ENCODE measurements around the gene TRIM7. TPM values are rescaled to one million over a fixed set of nuclear protein-coding genes. Genes with fewer than 3 reads are reported as not detected.

The TRIM7 gene
- total RNA-seq, 1 donor from 2014 or later = not detected

DNA sequence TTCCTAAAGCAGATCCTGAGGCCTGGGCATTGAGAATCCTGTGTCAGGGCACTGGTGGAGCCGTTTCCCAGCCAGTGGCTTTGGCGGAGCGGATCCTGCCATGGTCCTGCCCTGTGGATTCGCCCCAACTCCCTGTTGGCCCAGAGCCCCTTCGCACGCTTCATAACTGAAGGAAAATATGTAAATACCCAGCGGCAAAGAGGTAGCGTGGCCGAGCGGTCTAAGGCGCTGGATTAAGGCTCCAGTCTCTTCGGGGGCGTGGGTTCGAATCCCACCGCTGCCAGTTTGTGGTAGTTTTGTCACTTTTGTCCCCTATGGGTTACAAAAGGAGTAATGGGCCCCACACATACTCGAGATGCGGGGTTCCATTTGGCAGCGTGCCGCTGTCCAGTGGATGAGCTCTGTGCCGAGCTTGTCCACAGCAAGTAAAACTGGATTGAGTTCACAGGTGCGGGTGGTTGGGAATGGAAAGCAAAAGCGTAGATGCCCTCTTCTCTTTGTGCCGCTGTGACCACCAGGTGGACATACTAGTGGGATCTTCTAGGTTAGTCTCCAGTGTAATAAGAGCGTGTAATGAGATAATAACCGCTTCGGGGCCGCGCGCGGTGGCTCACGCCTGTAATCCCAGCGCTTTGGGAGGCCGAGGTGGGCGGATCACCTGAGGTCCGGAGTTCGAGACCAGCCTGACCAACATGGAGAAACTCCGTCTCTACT lies 17.3 kb downstream of the TRIM7 start:
- H3K4me3 Mint-ChIP-seq = peak overlapping the region; percentile 99
- peaks cover 18% of the 10 kb centered on the region for H3K36me3 Mint-ChIP-seq (ENCODE audit: low read depth)
- H3K27ac Mint-ChIP-seq (ENCODE audit: unreplicated experiment) = peak overlapping the region; percentile 94
- peak; percentile 80 for DNase-seq (ENCODE audit: low read depth, low spot score)
- peaks cover 57% of the 10 kb centered on the region for H3K27me3 Mint-ChIP-seq (ENCODE audit: low read depth)
- peaks cover 5% of the 10 kb centered on the region for H3K9me3 Mint-ChIP-seq
- TF ChIP-seq, protein P1, sequence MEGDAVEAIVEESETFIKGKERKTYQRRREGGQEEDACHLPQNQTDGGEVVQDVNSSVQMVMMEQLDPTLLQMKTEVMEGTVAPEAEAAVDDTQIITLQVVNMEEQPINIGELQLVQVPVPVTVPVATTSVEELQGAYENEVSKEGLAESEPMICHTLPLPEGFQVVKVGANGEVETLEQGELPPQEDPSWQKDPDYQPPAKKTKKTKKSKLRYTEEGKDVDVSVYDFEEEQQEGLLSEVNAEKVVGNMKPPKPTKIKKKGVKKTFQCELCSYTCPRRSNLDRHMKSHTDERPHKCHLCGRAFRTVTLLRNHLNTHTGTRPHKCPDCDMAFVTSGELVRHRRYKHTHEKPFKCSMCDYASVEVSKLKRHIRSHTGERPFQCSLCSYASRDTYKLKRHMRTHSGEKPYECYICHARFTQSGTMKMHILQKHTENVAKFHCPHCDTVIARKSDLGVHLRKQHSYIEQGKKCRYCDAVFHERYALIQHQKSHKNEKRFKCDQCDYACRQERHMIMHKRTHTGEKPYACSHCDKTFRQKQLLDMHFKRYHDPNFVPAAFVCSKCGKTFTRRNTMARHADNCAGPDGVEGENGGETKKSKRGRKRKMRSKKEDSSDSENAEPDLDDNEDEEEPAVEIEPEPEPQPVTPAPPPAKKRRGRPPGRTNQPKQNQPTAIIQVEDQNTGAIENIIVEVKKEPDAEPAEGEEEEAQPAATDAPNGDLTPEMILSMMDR (conservative IDR thresholded peaks at IDR 0.05) = peak; percentile 53
- H3K4me1 Mint-ChIP-seq = peaks cover 47% of the 10 kb centered on the region

DNA sequence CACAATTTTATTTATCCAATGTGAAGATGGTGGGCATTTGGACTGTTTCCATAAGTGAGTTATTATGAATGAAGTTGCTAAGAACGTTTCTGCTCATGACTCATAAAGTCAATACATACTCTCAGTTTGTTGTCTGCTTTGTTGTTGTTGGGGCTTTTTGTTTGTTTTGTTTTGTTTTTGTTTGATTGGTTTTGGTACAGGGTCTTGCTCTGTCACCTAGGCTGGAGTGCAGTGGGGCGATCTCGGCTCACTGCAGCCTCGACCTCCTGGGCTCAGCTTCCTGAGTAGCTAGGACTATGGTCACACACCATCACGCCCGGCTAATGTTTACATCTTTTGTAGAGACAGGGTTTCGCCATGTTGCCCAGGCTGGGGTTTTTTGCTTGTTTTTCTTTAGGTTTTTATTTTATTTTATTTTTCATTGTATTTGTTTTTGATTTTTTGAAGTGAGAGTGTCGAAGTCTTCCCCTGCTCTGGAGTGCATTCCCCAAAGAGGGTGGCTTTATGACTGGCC lies 18.0 kb downstream of the TRIM7 start:
- TF ChIP-seq, protein P1 (conservative IDR thresholded peaks at IDR 0.05) = no peak
- Mint-ChIP-seq H3K36me3 (ENCODE audit: low read depth) (peaks cover 18% of the 10 kb centered on the region), H3K9me3 (peaks cover 5% of the 10 kb centered on the region), H3K4me3 (peak overlapping the region; percentile 99), H3K27me3 (ENCODE audit: low read depth) (peaks cover 52% of the 10 kb centered on the region), H3K27ac (ENCODE audit: unreplicated experiment) (no peak overlapping the region), H3K4me1 (peaks cover 42% of the 10 kb centered on the region)
- DNase-seq (ENCODE audit: low read depth, low spot score) = no peak

DNA sequence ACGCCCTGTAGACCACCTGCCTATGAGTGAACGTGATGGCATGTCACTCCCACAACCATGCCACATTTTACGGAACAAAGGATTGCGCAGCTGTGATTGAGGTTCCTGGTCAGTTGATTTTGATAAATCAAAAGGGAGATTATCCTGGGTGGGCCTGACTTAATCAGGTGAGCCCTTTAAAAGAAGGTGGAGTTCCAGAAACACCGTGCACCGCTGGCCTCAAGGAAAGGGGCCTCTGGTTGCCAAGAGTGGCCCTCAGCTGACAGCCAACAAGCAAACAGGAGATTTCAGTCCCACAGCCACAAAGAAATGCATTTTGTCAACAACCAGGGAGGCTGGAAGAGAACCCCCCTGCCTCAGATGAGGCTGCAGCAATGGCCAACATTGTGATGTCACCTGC lies 19.0 kb downstream of the TRIM7 start:
- no peak overlapping the region for H3K27ac Mint-ChIP-seq (ENCODE audit: unreplicated experiment)
- TF ChIP-seq, protein P1 (conservative IDR thresholded peaks at IDR 0.05) = no peak
- peaks cover 5% of the 10 kb centered on the region for H3K9me3 Mint-ChIP-seq
- peaks cover 18% of the 10 kb centered on the region for H3K36me3 Mint-ChIP-seq (ENCODE audit: low read depth)
- peak overlapping the region; percentile 65 for H3K4me3 Mint-ChIP-seq
- no peak for DNase-seq (ENCODE audit: low read depth, low spot score)
- H3K27me3 Mint-ChIP-seq (ENCODE audit: low read depth) = peaks cover 50% of the 10 kb centered on the region
- peaks cover 39% of the 10 kb centered on the region for H3K4me1 Mint-ChIP-seq

DNA sequence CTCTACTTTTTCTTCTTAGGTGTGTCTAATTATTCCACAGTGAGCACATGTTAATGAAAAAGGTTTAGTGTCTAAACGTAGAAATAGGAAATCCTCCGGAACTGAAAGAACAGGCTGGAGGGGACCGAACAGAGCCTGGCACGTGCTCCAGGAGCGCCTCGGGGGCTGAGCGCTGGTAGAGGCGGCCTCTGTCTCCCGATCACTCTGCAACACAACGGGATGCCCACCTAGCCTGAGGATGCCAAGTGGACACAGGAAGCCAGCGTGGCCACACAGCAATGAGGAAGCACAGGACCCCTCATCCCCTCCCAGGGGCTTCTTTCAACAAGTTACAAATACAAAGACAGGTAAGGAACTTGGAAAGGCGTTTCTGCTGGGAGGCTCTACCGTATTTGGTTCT lies 19.4 kb downstream of the TRIM7 start:
- peaks cover 49% of the 10 kb centered on the region for H3K27me3 Mint-ChIP-seq (ENCODE audit: low read depth)
- DNase-seq (ENCODE audit: low read depth, low spot score) = no peak
- peaks cover 18% of the 10 kb centered on the region for H3K36me3 Mint-ChIP-seq (ENCODE audit: low read depth)
- H3K4me1 Mint-ChIP-seq = peaks cover 38% of the 10 kb centered on the region
- H3K27ac Mint-ChIP-seq (ENCODE audit: unreplicated experiment) = no peak overlapping the region
- H3K4me3 Mint-ChIP-seq = peak overlapping the region; percentile 65
- peaks cover 5% of the 10 kb centered on the region for H3K9me3 Mint-ChIP-seq
- TF ChIP-seq, protein P1 (conservative IDR thresholded peaks at IDR 0.05) = no peak

DNA sequence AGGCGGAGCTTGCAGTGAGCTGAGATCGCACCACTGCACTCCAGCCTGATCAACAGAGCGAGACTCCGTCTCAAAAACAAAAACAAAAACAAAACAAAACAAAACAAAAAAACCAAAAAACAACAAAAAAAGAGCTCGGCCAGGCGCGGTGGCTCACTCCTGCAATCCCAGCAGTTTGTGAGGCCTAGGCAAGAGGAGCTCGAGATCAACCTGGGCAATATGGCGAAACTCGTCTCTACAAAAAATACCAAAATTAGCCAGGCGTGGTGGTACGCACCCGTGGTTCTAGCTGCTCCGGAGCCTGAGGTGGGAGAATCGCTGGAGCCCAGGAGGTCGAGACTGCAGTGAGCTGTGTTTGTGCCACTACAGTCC lies 20.2 kb downstream of the TRIM7 start:
- peaks cover 18% of the 10 kb centered on the region for H3K36me3 Mint-ChIP-seq (ENCODE audit: low read depth)
- no peak for DNase-seq (ENCODE audit: low read depth, low spot score)
- TF ChIP-seq, protein P1 (conservative IDR thresholded peaks at IDR 0.05) = no peak
- H3K4me3 Mint-ChIP-seq = peak overlapping the region; percentile 97
- H3K27ac Mint-ChIP-seq (ENCODE audit: unreplicated experiment) = peak overlapping the region; percentile 96
- H3K27me3 Mint-ChIP-seq (ENCODE audit: low read depth) = peaks cover 50% of the 10 kb centered on the region
- peaks cover 5% of the 10 kb centered on the region for H3K9me3 Mint-ChIP-seq
- peaks cover 38% of the 10 kb centered on the region for H3K4me1 Mint-ChIP-seq
